HepG2 (cell line): ENCODE data around the gene PROX1. TPM values are rescaled to one million over a fixed set of nuclear protein-coding genes. Genes with fewer than 3 reads are reported as not detected.

Source experiments
- AGO1 ChIP-seq: fragments of 200-400 bp; formaldehyde crosslinking; IDR thresholded peaks from 2 replicates; pipeline ENCODE4 v1.6.1; 2017; ENCODE audit warnings: mild to moderate bottlenecking, low read depth, low read length, moderate library complexity; ENCODE audit not compliant: poor library complexity, severe bottlenecking
- CEBPG ChIP-seq: IDR thresholded peaks from 2 replicates; pipeline ENCODE4 v1.6.1; 2016
- DMAP1 ChIP-seq: IDR thresholded peaks from 2 replicates; pipeline ENCODE4 v1.6.1; 2016
- GZF1 ChIP-seq: sonication (generic); formaldehyde crosslinking; IDR thresholded peaks from 2 replicates; pipeline ENCODE4 v1.5.1; 2020; ENCODE audit warnings: mild to moderate bottlenecking, missing genetic modification reagents
- KDM5B ChIP-seq: sonication (generic); formaldehyde crosslinking; IDR thresholded peaks from 2 replicates; pipeline ENCODE4 v1.4.0; 2020; ENCODE audit warnings: missing genetic modification reagents, mild to moderate bottlenecking, borderline replicate concordance
- MLLT10 ChIP-seq: sonication (generic); formaldehyde crosslinking; IDR thresholded peaks from 2 replicates; pipeline ENCODE4 v1.4.0; 2020; ENCODE audit warnings: missing genetic modification reagents
- MTA1 ChIP-seq: sonication (generic); formaldehyde crosslinking; IDR thresholded peaks from 2 replicates; pipeline ENCODE4 v1.4.0; 2020; ENCODE audit warnings: missing genetic modification reagents, mild to moderate bottlenecking, borderline replicate concordance
- POLR2A ChIP-seq, 2 experiments: IDR thresholded peaks; 2 replicates each; pipeline ENCODE4 v1.6.1; 2011; ENCODE audit warnings: low read depth in 2 of 2, low read length in 2 of 2, mild to moderate bottlenecking in 1 of 2, moderate library complexity in 1 of 2; ENCODE audit not compliant: insufficient read depth in 1 of 2
- SCMH1 ChIP-seq: sonication (generic); formaldehyde crosslinking; IDR thresholded peaks from 2 replicates; pipeline ENCODE4 v1.9.0; 2021; ENCODE audit warnings: missing genetic modification reagents, mild to moderate bottlenecking, borderline replicate concordance
- SNAPC2 ChIP-seq: sonication (generic); formaldehyde crosslinking; IDR thresholded peaks from 2 replicates; pipeline ENCODE4 v1.8.1; 2022; ENCODE audit warnings: mild to moderate bottlenecking, missing genetic modification reagents
- STAT5B ChIP-seq: sonication (generic); formaldehyde crosslinking; IDR thresholded peaks from 2 replicates; pipeline ENCODE4 v1.4.0; 2020; ENCODE audit warnings: missing genetic modification reagents
- ZBTB1 ChIP-seq: sonication (generic); formaldehyde crosslinking; IDR thresholded peaks from 2 replicates; pipeline ENCODE4 v1.4.0; 2020; ENCODE audit warnings: missing genetic modification reagents, borderline replicate concordance
- ZFP1 ChIP-seq: IDR thresholded peaks from 2 replicates; pipeline ENCODE4 v1.6.1; 2016
- ZNF121 ChIP-seq: sonication (generic); formaldehyde crosslinking; IDR thresholded peaks from 2 replicates; pipeline ENCODE4 v1.5.0; 2020; ENCODE audit warnings: mild to moderate bottlenecking, missing genetic modification reagents
- ZNF33B ChIP-seq: sonication (generic); formaldehyde crosslinking; IDR thresholded peaks from 2 replicates; pipeline ENCODE4 v1.5.1; 2020; ENCODE audit warnings: mild to moderate bottlenecking, missing genetic modification reagents
- ZNF367 ChIP-seq: sonication (generic); formaldehyde crosslinking; IDR thresholded peaks from 2 replicates; pipeline ENCODE4 v1.4.0; 2020; ENCODE audit warnings: missing genetic modification reagents, borderline replicate concordance
- ZNF510 ChIP-seq: sonication (generic); formaldehyde crosslinking; IDR thresholded peaks from 2 replicates; pipeline ENCODE4 v1.4.0; 2020; ENCODE audit warnings: low read depth, mild to moderate bottlenecking, missing genetic modification reagents
- ZNF607 ChIP-seq: sonication (generic); formaldehyde crosslinking; IDR thresholded peaks from 2 replicates; pipeline ENCODE4 v1.5.1; 2020; ENCODE audit warnings: missing genetic modification reagents, mild to moderate bottlenecking, borderline replicate concordance
- ZNF709 ChIP-seq: sonication (generic); formaldehyde crosslinking; IDR thresholded peaks from 2 replicates; pipeline ENCODE4 v1.5.0; 2020; ENCODE audit warnings: mild to moderate bottlenecking, missing genetic modification reagents
- ZNF773 ChIP-seq: sonication (generic); formaldehyde crosslinking; IDR thresholded peaks from 2 replicates; pipeline ENCODE4 v1.4.0; 2020; ENCODE audit warnings: missing genetic modification reagents, borderline replicate concordance
- ZNF775 ChIP-seq: sonication (generic); formaldehyde crosslinking; IDR thresholded peaks from 2 replicates; pipeline ENCODE4 v1.4.0; 2020; ENCODE audit warnings: missing genetic modification reagents, mild to moderate bottlenecking, moderate library complexity, borderline replicate concordance
- ZNF839 ChIP-seq: sonication (generic); formaldehyde crosslinking; IDR thresholded peaks from 2 replicates; pipeline ENCODE4 v1.4.0; 2020; ENCODE audit warnings: missing genetic modification reagents, mild to moderate bottlenecking, borderline replicate concordance
- polyA plus RNA-seq, 8 experiments: library from polyadenylated mRNA; depleted of rRNA in 3 of 8; stranded (reverse) in 7 of 8; unstranded in 1 of 8; fragments of >200 nt; fragmentation: Illumina TruSeq in 4 of 8; extraction: Trizol in 4 of 8; gene quantifications; 2 replicates each; pipeline versions ENCODE4 v1.2.1 to v1.2.3, GENCODE V29; 2011 to 2016; ENCODE audit warnings: low read depth in 4 of 8, missing spikeins in 1 of 8, mixed read lengths in 1 of 8; ENCODE audit not compliant: insufficient read depth in 1 of 8
- total RNA-seq, 5 experiments: library from RNA; depleted of rRNA; stranded (reverse); fragments of >200 nt; fragmentation: Illumina TruSeq; extraction: Trizol; gene quantifications; 2 replicates each; pipeline ENCODE4 v1.2.3, GENCODE V29; 2016; ENCODE audit warnings: low read depth in 1 of 5
- TF ChIP-seq, protein P1 (sequence below): sonication (generic); formaldehyde crosslinking; IDR thresholded peaks from 2 replicates; pipeline ENCODE4 v1.8.0; 2022; ENCODE audit warnings: mild to moderate bottlenecking, missing genetic modification reagents; ENCODE audit not compliant: insufficient replicate concordance
- TF ChIP-seq, protein P2 (sequence below): IDR thresholded peaks from 2 replicates; pipeline ENCODE4 v1.6.1; 2016; ENCODE audit warnings: control low read depth
- TF ChIP-seq, protein P3 (sequence below): IDR thresholded peaks from 2 replicates; pipeline ENCODE4 v1.6.1; 2012; ENCODE audit warnings: inconsistent platforms
- TF ChIP-seq, protein P4 (sequence below): sonication (generic); formaldehyde crosslinking; IDR thresholded peaks from 2 replicates; pipeline ENCODE4 v1.4.0; 2020; ENCODE audit warnings: missing genetic modification reagents

Gene PROX1
- total and polyA plus RNA-seq, 2 of the 13 experiments (the other 11 are each of a cell fraction or from before 2014, with no cell fraction given), result 12.3 to 30.2 TPM

DNA sequence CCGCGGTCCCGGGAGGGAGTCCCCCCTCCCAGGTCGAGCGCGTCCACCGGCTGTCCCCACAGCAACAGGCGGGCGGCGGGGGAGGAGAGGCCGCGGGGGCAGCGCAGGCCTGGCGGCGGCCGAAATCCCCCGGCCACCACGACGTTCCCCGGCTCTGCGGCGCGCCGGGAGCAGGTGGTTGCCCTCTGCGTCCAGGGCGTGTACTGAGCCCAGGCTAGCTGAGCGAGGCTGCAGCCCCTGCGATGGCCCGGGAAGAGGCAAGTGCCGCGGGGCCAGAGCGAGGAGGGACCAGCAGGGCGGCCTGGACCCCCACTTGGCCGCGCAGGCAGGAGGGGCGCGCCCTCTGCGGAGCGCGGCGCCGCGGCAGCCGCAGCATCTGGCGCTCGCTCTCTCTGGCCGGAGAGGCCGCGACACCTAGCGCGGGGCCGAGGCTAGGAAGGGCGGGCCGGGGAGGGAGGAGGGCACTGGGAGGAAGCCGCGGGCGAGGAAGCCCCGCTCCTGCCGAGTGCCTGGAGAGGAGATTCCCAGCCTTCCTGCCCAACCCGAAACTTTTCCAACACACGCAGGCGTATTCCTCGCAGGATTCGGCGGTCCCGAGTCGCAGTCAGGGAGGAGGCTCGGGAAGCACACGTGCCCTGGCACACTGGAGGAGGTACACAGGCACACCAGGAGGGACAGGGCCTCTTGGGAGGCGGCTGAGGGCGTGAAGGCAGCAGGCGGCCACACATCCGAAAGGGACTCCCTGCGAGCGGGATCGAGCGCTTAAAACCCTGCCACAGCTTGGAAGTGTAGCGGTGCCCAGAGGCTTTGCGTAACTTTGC is 4.9 kb upstream of the PROX1 start (continued):
- TF ChIP-seq, protein P1, sequence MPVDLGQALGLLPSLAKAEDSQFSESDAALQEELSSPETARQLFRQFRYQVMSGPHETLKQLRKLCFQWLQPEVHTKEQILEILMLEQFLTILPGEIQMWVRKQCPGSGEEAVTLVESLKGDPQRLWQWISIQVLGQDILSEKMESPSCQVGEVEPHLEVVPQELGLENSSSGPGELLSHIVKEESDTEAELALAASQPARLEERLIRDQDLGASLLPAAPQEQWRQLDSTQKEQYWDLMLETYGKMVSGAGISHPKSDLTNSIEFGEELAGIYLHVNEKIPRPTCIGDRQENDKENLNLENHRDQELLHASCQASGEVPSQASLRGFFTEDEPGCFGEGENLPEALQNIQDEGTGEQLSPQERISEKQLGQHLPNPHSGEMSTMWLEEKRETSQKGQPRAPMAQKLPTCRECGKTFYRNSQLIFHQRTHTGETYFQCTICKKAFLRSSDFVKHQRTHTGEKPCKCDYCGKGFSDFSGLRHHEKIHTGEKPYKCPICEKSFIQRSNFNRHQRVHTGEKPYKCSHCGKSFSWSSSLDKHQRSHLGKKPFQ (CRISPR knock-in tag), result peak; percentile 29
- TF ChIP-seq SNAPC2 (CRISPR knock-in tag), result no peak
- TF ChIP-seq ZBTB1 (CRISPR knock-in tag), result no peak
- TF ChIP-seq, protein P2, sequence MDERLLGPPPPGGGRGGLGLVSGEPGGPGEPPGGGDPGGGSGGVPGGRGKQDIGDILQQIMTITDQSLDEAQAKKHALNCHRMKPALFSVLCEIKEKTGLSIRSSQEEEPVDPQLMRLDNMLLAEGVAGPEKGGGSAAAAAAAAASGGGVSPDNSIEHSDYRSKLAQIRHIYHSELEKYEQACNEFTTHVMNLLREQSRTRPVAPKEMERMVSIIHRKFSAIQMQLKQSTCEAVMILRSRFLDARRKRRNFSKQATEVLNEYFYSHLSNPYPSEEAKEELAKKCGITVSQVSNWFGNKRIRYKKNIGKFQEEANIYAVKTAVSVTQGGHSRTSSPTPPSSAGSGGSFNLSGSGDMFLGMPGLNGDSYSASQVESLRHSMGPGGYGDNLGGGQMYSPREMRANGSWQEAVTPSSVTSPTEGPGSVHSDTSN, result no peak
- 0 out of 2 replicates have a peak, but pooled peaks have one; percentile 21 for TF ChIP-seq GZF1 (CRISPR knock-in tag)
- TF ChIP-seq, protein P3, sequence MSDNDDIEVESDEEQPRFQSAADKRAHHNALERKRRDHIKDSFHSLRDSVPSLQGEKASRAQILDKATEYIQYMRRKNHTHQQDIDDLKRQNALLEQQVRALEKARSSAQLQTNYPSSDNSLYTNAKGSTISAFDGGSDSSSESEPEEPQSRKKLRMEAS, result peak; percentile 84
- TF ChIP-seq AGO1, result peak; percentile 69
- no peak for TF ChIP-seq ZNF775 (CRISPR knock-in tag)
- TF ChIP-seq ZNF709 (CRISPR knock-in tag), result peak; percentile 88
- no peak for TF ChIP-seq ZNF367
- 0 out of 4 replicates have a peak, but pooled peaks of 1 of the 2 experiments have one; percentile 19 for TF ChIP-seq POLR2A (IDR thresholded peaks at IDR 0.05; ENCODE audit: insufficient read depth in 1 of 2, low read depth in 2 of 2, low read length in 2 of 2)
- TF ChIP-seq ZNF33B (CRISPR knock-in tag), result no peak
- TF ChIP-seq ZFP1 (CRISPR knock-in tag), result no peak
- TF ChIP-seq DMAP1 (CRISPR knock-in tag), result no peak
- peak; percentile 22; the same call in 1 of the 2 replicates for TF ChIP-seq ZNF839 (CRISPR knock-in tag)
- TF ChIP-seq ZNF121 (CRISPR knock-in tag), result no peak
- no peak for TF ChIP-seq SCMH1 (CRISPR knock-in tag)
- peak; percentile 57; the same call in 1 of the 2 replicates for TF ChIP-seq ZNF773 (CRISPR knock-in tag)
- peak; percentile 64; the same call in 1 of the 2 replicates for TF ChIP-seq KDM5B
- 0 out of 2 replicates have a peak, but pooled peaks have one; percentile 42 for TF ChIP-seq ZNF607 (CRISPR knock-in tag)
- peak; percentile 86; the same call in 1 of the 2 replicates for TF ChIP-seq MTA1 (CRISPR knock-in tag)
- TF ChIP-seq, protein P4, sequence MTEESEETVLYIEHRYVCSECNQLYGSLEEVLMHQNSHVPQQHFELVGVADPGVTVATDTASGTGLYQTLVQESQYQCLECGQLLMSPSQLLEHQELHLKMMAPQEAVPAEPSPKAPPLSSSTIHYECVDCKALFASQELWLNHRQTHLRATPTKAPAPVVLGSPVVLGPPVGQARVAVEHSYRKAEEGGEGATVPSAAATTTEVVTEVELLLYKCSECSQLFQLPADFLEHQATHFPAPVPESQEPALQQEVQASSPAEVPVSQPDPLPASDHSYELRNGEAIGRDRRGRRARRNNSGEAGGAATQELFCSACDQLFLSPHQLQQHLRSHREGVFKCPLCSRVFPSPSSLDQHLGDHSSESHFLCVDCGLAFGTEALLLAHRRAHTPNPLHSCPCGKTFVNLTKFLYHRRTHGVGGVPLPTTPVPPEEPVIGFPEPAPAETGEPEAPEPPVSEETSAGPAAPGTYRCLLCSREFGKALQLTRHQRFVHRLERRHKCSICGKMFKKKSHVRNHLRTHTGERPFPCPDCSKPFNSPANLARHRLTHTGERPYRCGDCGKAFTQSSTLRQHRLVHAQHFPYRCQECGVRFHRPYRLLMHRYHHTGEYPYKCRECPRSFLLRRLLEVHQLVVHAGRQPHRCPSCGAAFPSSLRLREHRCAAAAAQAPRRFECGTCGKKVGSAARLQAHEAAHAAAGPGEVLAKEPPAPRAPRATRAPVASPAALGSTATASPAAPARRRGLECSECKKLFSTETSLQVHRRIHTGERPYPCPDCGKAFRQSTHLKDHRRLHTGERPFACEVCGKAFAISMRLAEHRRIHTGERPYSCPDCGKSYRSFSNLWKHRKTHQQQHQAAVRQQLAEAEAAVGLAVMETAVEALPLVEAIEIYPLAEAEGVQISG (CRISPR knock-in tag), result peak; percentile 68; the same call in 1 of the 2 replicates
- TF ChIP-seq CEBPG (CRISPR knock-in tag), result no peak
- no peak for TF ChIP-seq STAT5B (CRISPR knock-in tag)
- TF ChIP-seq MLLT10 (CRISPR knock-in tag), result no peak
- no peak for TF ChIP-seq ZNF510 (CRISPR knock-in tag)
